HG03571 (cell line): ENCODE measurements around the gene BMPR1A.

ENCODE experiments used
- ATAC-seq: cut with Tn5 transposase; IDR thresholded peaks from one replicate; pipeline ENCODE4 v1.9.1; 2021; ENCODE audit not compliant: unreplicated experiment

Gene BMPR1A

GRCh38 chr10:86756511-86757112 lies at the start of gene BMPR1A:
Gene BMPR1A, plus strand, starts transcription at chr10:86756619. Its CDS starts 119,400 bp downstream, at chr10:86876019.
- ATAC-seq, result peak; percentile 21

DNA sequence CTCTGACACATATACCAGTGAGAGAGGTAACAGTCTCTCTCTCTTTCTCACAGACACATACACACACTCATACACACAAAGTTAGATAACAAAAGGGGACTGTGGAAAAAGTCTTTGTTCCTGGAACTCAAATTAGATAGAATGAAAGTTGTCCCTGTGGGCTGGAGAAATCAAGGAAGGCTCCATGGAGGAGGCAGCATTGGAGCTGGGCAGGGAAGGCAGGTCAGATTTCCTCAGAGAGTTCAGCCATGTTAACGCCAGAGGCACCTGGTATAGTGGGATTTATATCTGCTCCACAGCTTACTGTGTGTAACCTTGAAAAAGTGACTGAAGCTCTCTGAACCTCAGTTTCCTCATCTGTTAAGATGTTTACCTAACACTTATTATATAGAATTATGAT lies 49.4 kb upstream of the BMPR1A start:
- no peak for ATAC-seq

DNA sequence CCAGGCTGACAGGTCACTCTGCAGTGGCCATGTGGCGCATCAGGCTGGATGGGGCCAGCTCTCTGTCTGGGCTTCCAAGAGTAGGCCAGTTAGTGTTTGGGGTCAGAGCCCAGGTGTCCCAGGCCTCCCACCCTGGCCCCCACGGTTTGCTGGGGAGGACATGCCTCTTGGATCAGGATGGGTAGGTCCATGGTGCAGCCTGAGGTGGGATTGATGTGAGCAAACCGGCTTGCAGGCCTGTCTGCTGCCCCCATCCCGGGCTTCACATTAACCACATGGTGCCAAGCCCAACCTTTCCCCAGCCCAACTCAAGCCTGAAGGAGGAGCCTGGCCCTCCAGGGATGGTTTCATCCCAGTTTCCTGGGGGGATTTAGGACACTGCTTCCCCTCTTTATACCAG lies 48.9 kb upstream of the BMPR1A start:
- ATAC-seq, result no peak

DNA sequence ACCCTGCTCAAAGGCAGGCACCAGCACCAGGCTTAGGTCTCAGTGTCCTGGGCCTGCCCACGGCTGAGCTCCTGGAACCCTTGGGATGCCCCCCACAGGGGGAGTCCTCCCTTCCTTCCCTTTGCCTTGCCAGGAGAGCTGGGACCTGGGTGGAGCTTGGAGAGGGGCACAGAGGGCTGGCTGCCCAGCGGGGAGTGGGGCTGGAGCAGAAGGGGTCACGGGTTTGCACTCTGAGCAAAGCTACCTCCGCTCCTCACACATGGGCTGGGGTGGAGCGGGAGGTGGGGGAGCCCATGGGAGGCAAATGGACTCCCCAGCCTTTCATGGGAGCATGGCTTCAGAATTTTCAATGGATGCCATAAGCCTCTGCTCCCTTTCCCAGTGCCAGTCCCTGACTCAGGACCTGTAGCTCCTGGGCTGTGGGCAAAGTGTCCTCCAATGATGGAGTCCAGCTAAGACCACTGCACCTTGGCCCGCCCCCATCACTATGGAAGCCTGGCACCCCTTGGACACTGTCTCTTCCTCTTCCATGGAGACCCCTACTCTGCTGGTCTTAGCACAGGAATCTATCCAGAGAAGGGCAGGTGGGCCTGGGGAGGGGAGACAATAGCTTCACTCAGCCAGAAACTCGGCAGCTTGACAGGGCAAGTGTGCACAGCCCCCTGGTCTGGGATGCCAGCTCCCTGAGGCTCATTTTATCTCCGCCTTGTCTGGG lies 48.2 kb upstream of the BMPR1A start:
- ATAC-seq, result no peak

DNA sequence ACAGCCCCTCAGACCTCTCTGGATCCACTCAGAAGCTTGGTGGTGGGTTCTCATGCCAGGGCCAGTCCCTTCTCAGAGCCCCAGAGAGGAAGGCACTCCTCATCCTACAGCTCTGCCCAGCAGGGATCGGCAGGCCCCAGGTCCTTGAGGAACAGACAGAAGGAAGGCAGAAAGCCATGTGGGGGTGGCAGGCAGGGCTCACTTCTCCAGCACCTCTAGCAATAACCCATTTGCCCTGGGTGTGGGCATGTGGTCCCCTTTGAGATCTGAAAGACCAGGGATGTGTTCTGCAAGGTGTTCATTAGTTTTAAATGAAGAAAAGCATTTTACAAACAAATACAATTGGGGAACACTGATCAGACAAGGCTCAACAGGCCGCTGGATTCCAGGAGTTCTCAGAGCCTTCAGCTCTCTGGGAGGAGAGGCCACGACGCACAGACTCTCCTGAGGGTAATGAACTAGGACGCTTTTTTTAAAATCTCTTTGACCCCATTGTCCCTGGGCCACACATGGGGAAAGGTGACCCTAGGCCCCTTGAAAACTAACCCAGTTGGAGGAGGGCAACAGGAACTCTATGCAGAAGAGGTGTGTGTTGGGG lies 47.5 kb upstream of the BMPR1A start:
- ATAC-seq, result no peak

DNA sequence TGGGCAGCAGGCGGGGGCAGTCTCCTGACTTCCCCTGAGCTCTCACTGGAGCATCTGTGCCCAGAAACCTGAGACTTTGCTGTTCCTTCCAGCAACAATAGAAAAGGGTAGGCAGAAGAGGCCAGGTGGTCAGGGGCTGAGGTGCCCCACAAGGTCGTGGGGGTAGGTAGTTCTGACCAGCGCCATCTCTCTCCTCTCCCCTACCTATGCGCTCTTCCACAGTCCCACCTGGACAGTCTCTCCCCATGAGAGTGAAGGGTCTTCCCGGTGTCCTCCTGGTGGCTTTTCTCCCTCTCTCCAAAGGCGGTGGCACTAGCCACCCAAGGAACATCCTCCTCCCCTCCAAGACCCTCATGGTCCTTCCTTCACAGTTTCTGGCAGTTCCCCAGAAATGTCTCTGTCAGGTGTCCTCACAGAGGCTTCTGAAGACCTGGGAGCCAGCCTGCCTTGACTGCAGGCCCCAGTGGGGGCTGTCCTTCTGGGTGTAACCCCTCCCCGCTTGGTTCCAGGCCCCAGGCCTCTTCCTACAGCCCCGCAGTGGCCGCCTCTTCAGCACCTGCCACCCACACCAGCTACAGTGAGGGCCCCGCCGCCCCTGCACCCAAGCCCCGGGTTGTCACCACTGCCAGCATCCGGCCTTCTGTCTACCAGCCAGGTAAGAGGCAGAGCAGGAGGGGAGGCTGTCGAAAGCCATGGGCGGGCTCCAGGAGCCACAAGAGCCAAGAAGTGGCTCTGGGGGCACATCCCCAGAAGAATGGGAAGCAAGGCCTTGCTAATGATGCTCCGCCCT lies 46.8 kb upstream of the BMPR1A start:
- ATAC-seq, result no peak

DNA sequence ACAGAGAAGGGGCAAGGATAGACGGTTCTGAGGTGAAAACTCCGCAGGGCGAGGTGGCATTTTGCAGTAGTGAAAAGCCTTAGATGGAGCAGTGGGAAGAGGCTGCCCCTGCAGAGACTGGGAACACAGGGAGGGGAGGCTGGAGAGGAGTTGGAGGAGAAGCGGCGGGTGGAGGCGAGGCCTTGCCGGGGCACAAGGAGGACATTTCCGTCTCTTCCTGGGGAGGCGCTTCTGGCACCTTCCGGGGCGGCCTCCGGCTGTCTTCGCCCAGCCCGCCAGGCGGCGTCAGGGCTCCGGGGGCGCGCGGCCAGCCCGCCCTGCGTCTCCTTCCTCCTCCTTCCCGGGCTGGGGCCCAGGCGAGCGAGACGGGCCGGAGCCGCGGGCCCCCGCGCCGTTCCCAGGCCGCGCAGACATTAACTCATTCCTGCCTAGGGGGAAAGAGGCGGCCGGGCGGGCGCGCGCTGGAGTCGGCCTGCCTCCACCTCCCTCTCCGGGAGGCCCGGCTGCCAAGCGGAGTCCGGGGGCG lies 45.4 kb upstream of the BMPR1A start:
- ATAC-seq, result peak; percentile 87

GRCh38 chr10:86711513-86712316 lies 44.7 kb upstream of the BMPR1A start:
- peak; percentile 38 for ATAC-seq

DNA sequence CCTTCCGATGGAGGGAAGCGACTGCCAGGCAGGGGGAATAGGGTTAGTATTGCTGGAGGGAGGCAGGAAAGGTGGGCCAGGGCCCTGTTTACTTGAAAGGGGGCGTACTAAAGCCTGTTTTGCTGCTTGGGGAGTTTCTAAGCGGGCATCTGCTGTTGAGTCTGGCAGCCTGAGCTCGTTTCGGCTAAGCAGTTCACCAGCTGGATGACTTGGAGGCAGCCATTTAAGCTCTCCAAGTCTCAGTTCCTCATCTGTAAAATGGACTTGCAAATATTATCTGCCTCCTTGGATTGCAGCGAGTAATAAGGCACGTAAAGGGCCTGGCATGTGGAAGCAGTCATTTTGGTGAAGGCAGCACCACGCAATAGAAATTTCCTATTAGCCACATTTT lies 44.1 kb upstream of the BMPR1A start:
- ATAC-seq, result no peak

DNA sequence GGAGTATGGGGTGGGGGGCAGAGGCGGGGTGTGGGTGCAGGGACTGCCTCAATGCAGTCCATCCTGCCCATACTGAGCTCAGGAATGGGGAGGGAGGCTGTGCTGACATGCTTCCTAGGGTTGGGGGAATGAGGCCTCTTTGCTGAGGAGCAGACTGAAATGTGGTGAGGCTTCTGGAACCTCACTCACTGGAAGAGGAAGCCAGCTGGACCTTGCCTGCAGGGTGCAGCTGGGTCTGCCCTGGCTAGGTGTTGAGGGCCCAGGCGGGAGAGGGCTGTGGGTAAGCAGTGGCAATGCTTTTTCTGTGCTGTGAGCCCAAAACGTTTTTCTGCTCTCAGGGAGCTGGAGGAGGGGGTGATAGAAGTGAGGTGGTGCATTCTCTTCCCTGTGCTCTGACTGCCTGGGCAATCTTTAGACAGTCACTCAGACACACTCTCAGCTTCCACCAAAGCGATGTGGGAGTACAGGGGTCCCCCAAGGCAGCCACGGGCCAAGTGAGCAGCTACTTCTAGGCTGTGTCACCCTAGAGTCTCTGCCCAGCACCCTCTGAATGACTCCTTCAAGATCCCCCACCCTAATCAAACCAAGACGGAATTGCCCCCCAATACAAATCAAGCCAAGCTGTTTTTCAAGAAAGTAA lies 41.1 kb upstream of the BMPR1A start:
- no peak for ATAC-seq

DNA sequence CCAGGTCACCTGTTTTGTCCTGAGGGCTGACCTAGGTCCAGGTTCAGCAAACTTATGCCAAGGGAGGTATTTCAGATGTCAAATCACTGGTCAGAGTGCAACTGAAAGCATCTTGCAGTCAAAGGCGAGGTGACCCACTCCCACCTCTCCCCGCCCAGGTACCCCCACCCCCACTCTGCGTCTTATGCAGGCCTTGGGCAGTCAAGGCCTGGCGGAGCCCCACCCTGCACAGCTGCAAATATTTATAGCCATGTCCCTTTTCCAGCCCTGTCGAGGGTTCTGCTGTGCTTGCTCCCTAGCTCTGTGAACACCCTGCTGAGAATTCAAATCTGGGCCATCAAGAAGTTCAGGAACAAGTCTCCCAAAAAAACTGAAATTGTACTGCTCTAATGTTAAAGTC lies 40.6 kb upstream of the BMPR1A start:
- ATAC-seq, result no peak

DNA sequence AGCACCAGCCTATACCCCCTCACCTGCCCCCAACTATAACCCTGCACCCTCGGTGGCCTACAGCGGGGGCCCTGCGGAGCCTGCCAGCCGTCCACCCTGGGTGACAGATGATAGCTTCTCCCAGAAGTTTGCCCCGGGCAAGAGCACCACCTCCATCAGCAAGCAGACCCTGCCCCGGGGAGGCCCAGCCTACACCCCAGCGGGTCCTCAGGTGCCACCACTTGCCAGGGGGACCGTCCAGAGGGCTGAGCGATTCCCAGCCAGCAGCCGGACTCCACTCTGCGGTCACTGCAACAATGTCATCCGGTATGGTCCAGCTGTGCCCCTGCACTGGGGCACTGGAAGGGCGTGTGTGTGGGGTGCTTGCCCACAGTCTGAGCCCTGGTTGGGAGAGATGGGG lies 40.0 kb upstream of the BMPR1A start:
- no peak for ATAC-seq

- ATAC-seq, result no peak
These were observed 37.9 kb upstream of the BMPR1A start for GRCh38 chr10:86718556-86718955.

DNA sequence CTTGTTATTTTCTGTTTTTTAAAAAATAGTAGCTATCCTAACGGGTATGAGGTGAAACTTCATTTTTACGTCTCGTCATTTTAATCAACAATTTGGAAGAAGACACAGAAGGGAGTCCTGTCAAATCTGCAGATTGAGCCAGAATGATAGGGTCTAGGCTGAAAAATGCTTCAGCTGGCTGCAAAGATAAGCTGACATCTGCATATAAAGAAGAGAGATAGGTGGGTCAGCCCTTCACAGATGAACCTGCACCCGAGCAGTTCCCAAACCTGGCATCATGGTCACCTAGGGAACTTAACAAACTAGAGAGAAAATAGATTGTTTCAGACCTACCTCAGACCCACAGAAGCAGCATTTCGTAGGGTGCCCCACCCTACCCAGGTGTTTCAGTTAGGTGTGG lies 35.2 kb upstream of the BMPR1A start:
- ATAC-seq, result no peak

- ATAC-seq, result no peak
These were observed 33.4 kb upstream of the BMPR1A start for GRCh38 chr10:86723009-86723408.

- ATAC-seq, result no peak
These were observed 32.0 kb upstream of the BMPR1A start for GRCh38 chr10:86724445-86724844.

DNA sequence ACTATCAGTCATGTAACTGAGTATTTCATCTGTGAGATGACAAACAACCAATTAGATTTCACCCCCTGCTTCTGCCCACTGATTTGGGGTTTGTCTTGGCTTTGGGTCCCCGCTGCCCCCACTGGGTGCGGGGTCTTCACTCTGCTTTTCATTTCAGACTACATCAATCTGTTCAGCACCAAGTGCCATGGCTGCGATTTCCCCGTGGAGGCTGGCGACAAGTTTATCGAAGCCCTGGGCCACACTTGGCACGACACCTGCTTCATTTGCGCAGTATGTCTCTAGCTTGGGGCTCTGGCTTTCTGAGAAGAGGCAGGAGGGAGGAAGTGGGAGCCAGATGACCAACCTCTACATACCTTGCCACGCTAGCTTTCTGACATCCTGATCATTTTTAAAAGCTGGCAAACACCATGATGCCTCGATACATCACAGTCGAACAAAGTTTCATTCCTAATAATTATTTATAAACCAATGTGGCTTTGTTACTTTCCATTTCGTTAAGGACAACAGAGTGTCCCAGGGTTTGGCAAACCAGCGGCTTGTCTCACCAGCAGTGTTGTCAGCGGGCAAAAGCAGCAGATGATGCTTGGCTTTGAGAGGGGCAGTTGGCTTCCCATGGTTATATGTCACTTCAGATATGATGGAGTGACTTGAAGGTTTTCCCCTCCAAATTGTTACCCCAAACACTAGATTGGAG lies 30.3 kb upstream of the BMPR1A start:
- no peak for ATAC-seq

DNA sequence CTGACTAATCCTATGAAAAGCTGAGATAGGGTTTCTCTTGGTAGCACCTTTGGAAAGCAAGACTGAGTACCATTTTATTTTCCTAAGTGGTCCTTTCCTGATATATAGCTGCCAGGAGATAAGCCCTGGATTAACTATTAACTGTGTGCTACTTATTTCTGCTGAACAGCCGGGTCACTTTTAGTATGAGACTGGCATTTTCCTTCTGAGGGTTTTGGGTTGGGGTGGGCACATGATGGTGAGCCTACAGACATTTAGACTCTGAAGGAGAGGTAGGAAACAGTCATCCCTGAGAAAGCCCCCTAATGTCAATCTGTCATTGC lies 29.8 kb upstream of the BMPR1A start:
- no peak for ATAC-seq

DNA sequence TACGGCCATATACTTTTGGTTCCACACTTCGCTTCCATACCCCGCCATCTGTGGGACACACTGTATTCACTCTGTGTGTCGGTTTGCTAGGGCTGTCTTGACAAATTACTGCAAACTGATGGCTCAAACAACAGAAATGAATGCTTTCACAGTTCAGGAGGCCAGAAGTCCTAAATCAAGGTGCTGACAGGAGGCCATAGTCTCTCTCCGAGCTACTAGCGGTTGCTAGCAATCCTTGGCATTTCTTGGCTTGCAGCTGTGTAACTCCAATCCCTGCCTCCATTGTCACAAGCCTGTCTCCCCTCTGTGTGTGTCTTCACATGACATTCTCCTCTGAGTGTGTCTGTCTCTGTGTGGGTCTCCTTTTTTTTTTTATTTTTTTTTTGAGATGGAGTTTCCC lies 28.9 kb upstream of the BMPR1A start:
- ATAC-seq, result no peak

GRCh38 chr10:86728056-86728455 lies 28.4 kb upstream of the BMPR1A start:
- ATAC-seq, result no peak
